ENCODE measurements around the gene ANKRD2. TPM values are rescaled to one million over a fixed set of nuclear protein-coding genes. Genes with fewer than 3 reads are reported as not detected.

Gene ANKRD2
- total and polyA plus RNA-seq, 2 donors from 2014 or later, result 3.6 to 10.0 TPM

DNA sequence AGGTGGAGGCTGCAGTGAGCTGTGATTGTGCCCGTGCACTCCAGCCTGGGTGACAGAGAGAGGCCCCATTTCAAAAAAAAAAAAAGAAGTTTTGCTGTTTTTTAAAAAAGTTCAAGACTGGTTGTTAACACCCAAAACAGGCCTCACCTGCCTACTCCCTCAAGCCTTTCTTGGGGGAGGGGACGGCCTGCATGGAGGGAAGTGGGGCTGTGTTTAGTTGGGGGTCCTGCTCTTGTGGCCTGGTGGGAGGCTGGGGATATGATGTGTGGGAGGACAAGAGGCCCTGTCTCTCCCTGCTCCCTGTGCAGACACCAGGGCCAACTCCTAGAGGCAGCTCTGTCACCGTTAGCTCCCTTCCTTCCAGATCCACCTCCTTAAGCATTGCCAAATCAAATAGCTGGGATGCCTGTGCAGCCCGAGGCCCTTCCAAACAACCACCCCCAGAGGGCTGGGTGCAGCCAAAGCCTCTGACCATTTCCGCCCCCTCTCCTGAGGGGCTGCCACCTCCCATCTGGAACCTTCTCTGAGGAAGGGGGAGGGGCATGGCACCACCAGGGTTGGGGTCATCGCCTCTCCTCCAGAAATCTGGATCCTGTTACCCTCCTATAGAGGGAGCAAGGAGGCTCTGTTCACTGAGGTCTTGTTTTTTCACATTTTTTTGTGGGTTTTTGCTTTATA, 32.9 kb upstream of the ANKRD2 start:
- Histone ChIP-seq H3K36me3 (ENCODE audit: control insufficient read depth in 2 of 3, insufficient read depth in 3 of 3, low read length in 3 of 3) (no peaks in the 10 kb centered on the region), H3K4me3 (ENCODE audit: low read length in 3 of 3) (no peak overlapping the region), H3K9ac (ENCODE audit: low read length in 3 of 3) (no peak overlapping the region), H3K27ac (ENCODE audit: low read depth in 2 of 2, low read length in 2 of 2) (no peak overlapping the region), H3K27me3 (ENCODE audit: control insufficient read depth, insufficient read depth, low read length) (no peaks in the 10 kb centered on the region), H3K4me1 (ENCODE audit: control insufficient read depth in 2 of 3, insufficient read depth in 2 of 3, low read depth in 1 of 3, low read length in 3 of 3) (peaks cover 2 to 21% (median 14%) of the 10 kb centered on the region in 3 donors), H3K9me3 (ENCODE audit: control insufficient read depth in 2 of 3, insufficient read depth in 1 of 3, low read length in 3 of 3) (no peaks in the 10 kb centered on the region)
- intact Hi-C loops (cut with DNase I), result no loop called here
- FAIRE-seq (no peak), DNase-seq (peak in 4 of 5 donors; percentile 74 to 80 (median 77))
- no peak for TF ChIP-seq CTCF (IDR thresholded peaks at IDR 0.05; ENCODE audit: borderline replicate concordance, extremely low read depth, insufficient read depth)

- H3K36me3 ChIP-seq (ENCODE audit: control insufficient read depth in 2 of 3, insufficient read depth in 3 of 3, low read length in 3 of 3), result no peaks in the 10 kb centered on the region
- DNase-seq (no peak), FAIRE-seq (no peak)
- H3K4me3 ChIP-seq (ENCODE audit: low read length in 3 of 3), result no peak overlapping the region
- no peaks in the 10 kb centered on the region for H3K9me3 ChIP-seq (ENCODE audit: control insufficient read depth in 2 of 3, insufficient read depth in 1 of 3, low read length in 3 of 3)
- no peak overlapping the region for H3K27ac ChIP-seq (ENCODE audit: low read depth in 2 of 2, low read length in 2 of 2)
- TF ChIP-seq CTCF (IDR thresholded peaks at IDR 0.05; ENCODE audit: borderline replicate concordance, extremely low read depth, insufficient read depth), result no peak
- peaks cover 2 to 21% (median 17%) of the 10 kb centered on the region in 3 donors for H3K4me1 ChIP-seq (ENCODE audit: control insufficient read depth in 2 of 3, insufficient read depth in 2 of 3, low read depth in 1 of 3, low read length in 3 of 3)
- no peaks in the 10 kb centered on the region for H3K27me3 ChIP-seq (ENCODE audit: control insufficient read depth, insufficient read depth, low read length)
- no peak overlapping the region for H3K9ac ChIP-seq (ENCODE audit: low read length in 3 of 3)
- intact Hi-C loops (cut with DNase I), result no loop called here
These were observed 31.7 kb upstream of the ANKRD2 start for GRCh38 chr10:97540669-97541500.

- no peaks in the 10 kb centered on the region for H3K27me3 ChIP-seq (ENCODE audit: control insufficient read depth, insufficient read depth, low read length)
- H3K36me3 ChIP-seq (ENCODE audit: control insufficient read depth in 2 of 3, insufficient read depth in 3 of 3, low read length in 3 of 3), result no peaks in the 10 kb centered on the region
- DNase-seq (peak in 3 of 5 donors; percentile 52 to 84 (median 74)), FAIRE-seq (no peak)
- peak overlapping the region; percentile 53 to 66 for H3K27ac ChIP-seq (ENCODE audit: low read depth in 2 of 2, low read length in 2 of 2)
- H3K4me1 ChIP-seq (ENCODE audit: control insufficient read depth in 2 of 3, insufficient read depth in 2 of 3, low read depth in 1 of 3, low read length in 3 of 3), result peaks cover 2 to 31% (median 24%) of the 10 kb centered on the region in 3 donors
- H3K9me3 ChIP-seq (ENCODE audit: control insufficient read depth in 2 of 3, insufficient read depth in 1 of 3, low read length in 3 of 3), result no peaks in the 10 kb centered on the region
- TF ChIP-seq CTCF (IDR thresholded peaks at IDR 0.05; ENCODE audit: borderline replicate concordance, extremely low read depth, insufficient read depth), result no peak
- H3K9ac ChIP-seq (ENCODE audit: low read length in 3 of 3), result no peak overlapping the region
- intact Hi-C loops (cut with DNase I), result no loop called here
- H3K4me3 ChIP-seq (ENCODE audit: low read length in 3 of 3), result no peak overlapping the region
These were observed 30.2 kb upstream of the ANKRD2 start for GRCh38 chr10:97542169-97543024.

Measured in kidney (tissue), 14 donors.